IPS DF 4.7 (cell line): ENCODE data around the gene GAK.

Experiments
- DNase-seq: peaks from one replicate; pipeline ENCODE4 v3.0.0-alpha.2; 2013; ENCODE audit warnings: low spot score; ENCODE audit errors: extremely low read depth

The GAK gene

GRCh38 chr4:872241-872981 is 59.7 kb downstream of the GAK start:
- no peak for DNase-seq

GRCh38 chr4:871484-871883 is 60.6 kb downstream of the GAK start:
- no peak for DNase-seq

GRCh38 chr4:870951-871350 is 61.2 kb downstream of the GAK start:
- no peak for DNase-seq

- DNase-seq: no peak
Observed at GRCh38 chr4:869776-870175, 62.3 kb downstream of the GAK start.

- DNase-seq: no peak
Observed at GRCh38 chr4:868421-868820, 63.7 kb downstream of the GAK start.

- no peak for DNase-seq
Observed at GRCh38 chr4:867526-868250, 64.4 kb downstream of the GAK start.

GRCh38 chr4:866761-867390 is 65.2 kb downstream of the GAK start:
- DNase-seq: no peak

- no peak for DNase-seq
Observed at GRCh38 chr4:866068-866760, 65.9 kb downstream of the GAK start.

GRCh38 chr4:865572-865971 is 66.5 kb downstream of the GAK start:
- no peak for DNase-seq

- DNase-seq: no peak
Observed at GRCh38 chr4:865121-865465, 67.0 kb downstream of the GAK start.

GRCh38 chr4:864456-865120 is 67.5 kb downstream of the GAK start:
- DNase-seq: no peak

- DNase-seq: no peak
Observed at GRCh38 chr4:860561-860960, 71.6 kb downstream of the GAK start.

- DNase-seq: no peak
Observed at GRCh38 chr4:859496-859895, 72.6 kb downstream of the GAK start.

- no peak for DNase-seq
Observed at GRCh38 chr4:858831-859451, 73.2 kb downstream of the GAK start.

GRCh38 chr4:858041-858481 is 74.1 kb downstream of the GAK start:
- DNase-seq: no peak

- no peak for DNase-seq
Observed at GRCh38 chr4:857461-857860, 74.7 kb downstream of the GAK start.

GRCh38 chr4:856225-856901 is 75.8 kb downstream of the GAK start:
- DNase-seq: no peak

- DNase-seq: no peak
Observed at GRCh38 chr4:855880-856224, 76.3 kb downstream of the GAK start.

GRCh38 chr4:854356-854755 is 77.8 kb downstream of the GAK start:
- DNase-seq: no peak

GRCh38 chr4:853416-853781 is 78.7 kb downstream of the GAK start:
- DNase-seq: no peak
